ENCODE data around the gene ALPK3.

- TF ChIP-seq FOS (IDR thresholded peaks at IDR 0.05; ENCODE audit: extremely low read depth, insufficient read length) (no peak), NONO (IDR thresholded peaks at IDR 0.05; ENCODE audit: low read depth in 2 of 2, low read length in 1 of 2) (no peak), POLR2A (conservative IDR thresholded peaks at IDR 0.05) (no peak), NRF1 (conservative IDR thresholded peaks at IDR 0.05 in 1 of 2, IDR thresholded peaks at IDR 0.05 in 1 of 2) (no peak), ZNF282 (CRISPR knock-in tag; IDR thresholded peaks at IDR 0.05) (no peak), TAF1 (IDR thresholded peaks at IDR 0.05; ENCODE audit: control insufficient read depth, extremely low read depth, insufficient read depth, low read length, severe bottlenecking) (no peak)
Observed at GRCh38 chr15:84889991-84890669, 73.0 kb downstream of the ALPK3 start.

Data from K562 (cell line).